Mesodermal cell (in vitro differentiated cells): Measurements from ENCODE around the gene ING1.
"Not testable (repeated sequence)": the region's sequence is repeated elsewhere in the genome, so short reads cannot be mapped to it uniquely, and the experiment has no call there.

Experiments
- H3K27ac ChIP-seq: 2 replicates; pipeline ENCODE4 v1.7.0; 2013; ENCODE audit warnings: mild to moderate bottlenecking, low read depth, low read length, moderate library complexity; ENCODE audit not compliant: severe bottlenecking
- H3K36me3 ChIP-seq: 2 replicates; pipeline ENCODE4 v1.7.1; 2013; ENCODE audit warnings: mild to moderate bottlenecking, low read length, moderate library complexity; ENCODE audit not compliant: control insufficient read depth, insufficient read depth
- H3K4me1 ChIP-seq: one replicate; pipeline ENCODE4 v1.7.1; 2013; ENCODE audit warnings: mild to moderate bottlenecking, low read length; ENCODE audit not compliant: insufficient read depth, control insufficient read depth, poor library complexity, severe bottlenecking
- H3K4me3 ChIP-seq: 2 replicates; pipeline ENCODE4 v1.7.0; 2013; ENCODE audit warnings: low read length, control low read depth, mild to moderate bottlenecking; ENCODE audit not compliant: insufficient read depth, poor library complexity, severe bottlenecking; ENCODE audit errors: extremely low read depth
- H3K9me3 ChIP-seq: 2 replicates; pipeline ENCODE4 v1.7.1; 2013; ENCODE audit warnings: mild to moderate bottlenecking, low read length, moderate library complexity; ENCODE audit not compliant: control insufficient read depth
- WGBS, 2 experiments: methylation state at CpG; one replicate each; pipeline ENCODE4 v1.1.5; 2013; ENCODE audit warnings: missing lambda C conversion rate in 2 of 2; ENCODE audit not compliant: insufficient coverage in 2 of 2; 5-methylcytosine and 5-hydroxymethylcytosine counted together

The ING1 gene

DNA sequence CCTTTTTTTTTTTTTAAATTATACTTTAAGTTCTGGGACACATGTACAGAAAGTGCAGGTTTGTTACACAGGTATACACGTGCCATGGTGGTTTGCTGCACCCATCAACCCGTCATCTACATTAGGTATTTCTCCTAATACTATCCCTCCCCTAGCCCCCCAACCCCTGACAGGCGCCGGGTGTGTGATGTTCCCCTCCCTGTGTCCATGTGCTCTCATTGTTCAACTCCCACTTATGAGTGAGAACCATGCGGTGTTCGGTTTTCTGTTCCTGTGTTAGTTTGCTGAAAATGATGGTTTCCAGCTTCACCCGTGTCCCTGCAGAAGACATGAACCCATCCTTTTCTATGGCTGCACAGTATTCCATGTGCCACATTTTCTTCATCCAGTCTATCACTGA is 17.7 kb upstream of the ING1 start:
- not testable (repeated sequence) for H3K4me3 ChIP-seq, H3K9me3 ChIP-seq, H3K27ac ChIP-seq, H3K4me1 ChIP-seq
- 97 to 100% methylated on average over 3 to 5 of the region's 7 CpGs for WGBS, 2 experiments
- peaks cover 54% of the 10 kb centered on the region for H3K36me3 ChIP-seq

DNA sequence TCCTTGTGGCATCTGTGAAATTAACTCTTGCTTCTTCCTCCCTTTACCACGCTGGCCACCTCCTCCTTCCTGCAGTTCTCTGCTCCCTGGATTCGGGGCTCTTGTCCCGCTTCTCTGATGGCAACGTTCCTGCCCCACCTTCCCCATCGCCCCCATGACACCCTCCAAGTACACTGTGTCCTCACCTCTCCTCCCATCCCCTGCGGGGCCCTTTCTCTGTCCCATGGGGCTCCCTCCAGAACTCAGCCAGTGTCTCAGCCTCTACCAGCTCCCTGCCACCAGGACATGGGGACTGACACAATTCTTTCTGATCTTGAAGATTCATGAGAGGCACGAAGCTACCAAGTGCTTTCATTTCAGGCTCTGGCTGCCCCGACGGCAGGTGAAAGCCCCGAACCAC is 16.7 kb upstream of the ING1 start:
- 92 to 100% methylated on average over 7 to 10 of the region's 10 CpGs for WGBS, 2 experiments
- Histone ChIP-seq H3K4me3 (no peak overlapping the region), H3K4me1 (no peaks in the 10 kb centered on the region), H3K9me3 (no peaks in the 10 kb centered on the region), H3K27ac (no peak overlapping the region), H3K36me3 (peaks cover 60% of the 10 kb centered on the region)

DNA sequence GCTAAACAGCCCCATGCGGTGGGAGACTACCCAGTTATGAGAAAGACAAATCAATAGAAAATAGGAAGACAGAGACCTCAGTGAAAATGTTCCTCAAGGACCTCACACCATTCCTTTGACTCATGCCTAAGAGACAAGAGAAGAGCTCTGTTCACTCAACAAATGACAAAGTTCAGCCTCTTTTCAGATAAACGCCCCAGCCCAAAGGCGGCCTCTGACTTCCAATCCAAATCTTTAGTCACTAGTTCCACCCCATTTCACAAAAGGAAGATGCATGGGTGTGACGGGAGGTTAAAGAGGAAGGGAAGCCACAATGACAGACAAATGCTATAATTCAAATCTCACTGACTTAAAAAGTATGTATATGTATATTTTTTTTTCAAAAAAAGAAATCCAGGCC is 15.7 kb upstream of the ING1 start:
- Histone ChIP-seq H3K4me3 (no peak overlapping the region), H3K27ac (no peak overlapping the region), H3K36me3 (peaks cover 60% of the 10 kb centered on the region), H3K4me1 (peaks cover 2% of the 10 kb centered on the region), H3K9me3 (no peaks in the 10 kb centered on the region)
- WGBS, 2 experiments = no CpG with 5 or more reads among the region's 4 CpGs

GRCh38 chr13:110698689-110699088 is 14.8 kb upstream of the ING1 start:
- Histone ChIP-seq H3K36me3 (peaks cover 64% of the 10 kb centered on the region), H3K9me3 (no peaks in the 10 kb centered on the region), H3K27ac (no peak overlapping the region), H3K4me1 (peaks cover 7% of the 10 kb centered on the region), H3K4me3 (no peak overlapping the region)
- WGBS, 2 experiments = 96 to 100% methylated on average over 1 to 2 of the region's 4 CpGs

GRCh38 chr13:110699148-110700145 is 14.1 kb upstream of the ING1 start:
- no peaks in the 10 kb centered on the region for H3K9me3 ChIP-seq
- 85 to 90% methylated on average over 11 to 14 of the region's 15 CpGs for WGBS, 2 experiments
- peaks cover 65% of the 10 kb centered on the region for H3K36me3 ChIP-seq

DNA sequence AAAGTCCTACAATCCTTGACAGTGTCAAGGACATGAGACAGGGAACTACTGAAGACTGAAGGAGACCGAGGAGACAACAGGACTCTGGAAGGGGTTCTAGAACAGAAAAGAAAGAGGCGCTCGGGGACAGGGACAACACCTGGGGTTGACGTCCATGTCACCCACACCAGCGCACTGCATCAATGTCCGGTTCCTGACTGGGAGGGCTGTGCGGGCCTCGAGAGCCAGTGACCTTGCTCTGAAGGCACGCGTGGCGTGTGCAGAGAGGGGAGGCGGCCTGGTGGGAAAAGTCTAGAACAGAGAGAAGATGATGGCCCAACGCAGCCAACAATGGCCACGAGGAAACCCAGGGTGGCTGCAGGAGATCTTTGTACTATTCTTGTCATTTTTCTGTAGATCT is 13.3 kb upstream of the ING1 start:
- Histone ChIP-seq H3K4me3 (no peak overlapping the region), H3K9me3 (no peaks in the 10 kb centered on the region), H3K36me3 (peaks cover 65% of the 10 kb centered on the region), H3K27ac (no peak overlapping the region), H3K4me1 (peaks cover 10% of the 10 kb centered on the region)
- 90 to 91% methylated on average over 11 to 14 of the region's 14 CpGs for WGBS, 2 experiments

More at GRCh38 chr13:110699148-110700145, 14.1 kb upstream of the ING1 start:
- H3K4me3 ChIP-seq = no peak overlapping the region
- H3K27ac ChIP-seq = no peak overlapping the region
- H3K4me1 ChIP-seq = peaks cover 7% of the 10 kb centered on the region

DNA sequence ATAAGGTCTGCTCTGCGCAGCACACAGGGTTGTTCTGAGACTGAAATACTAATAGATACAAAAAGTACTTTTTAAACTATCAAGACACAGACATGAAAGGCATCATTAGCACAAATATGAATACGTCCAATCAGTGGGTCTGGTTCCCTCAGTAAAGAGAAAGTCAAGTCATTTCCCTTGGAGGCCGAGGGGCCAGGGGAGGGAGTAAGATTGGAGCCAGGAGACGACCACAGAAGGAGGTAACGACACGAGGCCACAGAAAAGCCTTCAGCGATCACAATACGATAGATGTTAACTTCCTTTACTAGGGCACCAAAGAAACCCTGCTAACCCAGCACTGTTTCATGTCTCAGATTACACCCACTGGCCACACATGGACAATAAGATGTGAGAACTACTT is 12.9 kb upstream of the ING1 start:
- H3K9me3 ChIP-seq = no peaks in the 10 kb centered on the region
- peaks cover 11% of the 10 kb centered on the region for H3K4me1 ChIP-seq
- no peak overlapping the region for H3K27ac ChIP-seq
- 60 to 79% methylated on average over 3 to 7 of the region's 8 CpGs for WGBS, 2 experiments
- peaks cover 61% of the 10 kb centered on the region for H3K36me3 ChIP-seq
- no peak overlapping the region for H3K4me3 ChIP-seq

DNA sequence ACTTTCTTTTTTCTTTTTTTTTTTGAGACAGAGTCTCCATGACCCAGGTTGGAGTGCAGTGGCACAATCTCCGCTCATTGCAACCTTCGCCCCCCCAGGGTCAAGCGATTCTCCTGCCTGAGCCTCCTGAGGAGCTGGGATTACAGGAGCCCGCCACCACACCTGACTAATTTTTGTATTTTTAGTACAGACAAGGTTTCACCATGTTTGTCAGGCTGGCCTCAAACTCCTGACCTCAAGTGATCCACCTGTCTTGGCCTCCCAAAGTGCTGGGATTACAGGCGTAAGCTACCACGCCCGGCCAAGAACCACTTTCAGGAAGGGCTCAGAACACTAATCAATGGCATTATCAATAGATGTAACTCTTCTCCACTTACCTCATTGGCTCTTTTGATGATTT is 12.4 kb upstream of the ING1 start:
- not testable (repeated sequence) for H3K27ac ChIP-seq, H3K4me3 ChIP-seq, H3K9me3 ChIP-seq
- H3K36me3 ChIP-seq = peaks cover 61% of the 10 kb centered on the region
- WGBS, 2 experiments = 89 to 100% methylated on average over 7 of the region's 7 CpGs
- peaks cover 11% of the 10 kb centered on the region for H3K4me1 ChIP-seq

- 83 to 100% methylated on average over 1 of the region's 3 CpGs for WGBS, 2 experiments
- H3K9me3 ChIP-seq = no peaks in the 10 kb centered on the region
- peaks cover 56% of the 10 kb centered on the region for H3K36me3 ChIP-seq
- H3K4me1 ChIP-seq = peaks cover 11% of the 10 kb centered on the region
- H3K27ac ChIP-seq = no peak overlapping the region
- H3K4me3 ChIP-seq = no peak overlapping the region
These were observed 11.4 kb upstream of the ING1 start for GRCh38 chr13:110702089-110702488.

DNA sequence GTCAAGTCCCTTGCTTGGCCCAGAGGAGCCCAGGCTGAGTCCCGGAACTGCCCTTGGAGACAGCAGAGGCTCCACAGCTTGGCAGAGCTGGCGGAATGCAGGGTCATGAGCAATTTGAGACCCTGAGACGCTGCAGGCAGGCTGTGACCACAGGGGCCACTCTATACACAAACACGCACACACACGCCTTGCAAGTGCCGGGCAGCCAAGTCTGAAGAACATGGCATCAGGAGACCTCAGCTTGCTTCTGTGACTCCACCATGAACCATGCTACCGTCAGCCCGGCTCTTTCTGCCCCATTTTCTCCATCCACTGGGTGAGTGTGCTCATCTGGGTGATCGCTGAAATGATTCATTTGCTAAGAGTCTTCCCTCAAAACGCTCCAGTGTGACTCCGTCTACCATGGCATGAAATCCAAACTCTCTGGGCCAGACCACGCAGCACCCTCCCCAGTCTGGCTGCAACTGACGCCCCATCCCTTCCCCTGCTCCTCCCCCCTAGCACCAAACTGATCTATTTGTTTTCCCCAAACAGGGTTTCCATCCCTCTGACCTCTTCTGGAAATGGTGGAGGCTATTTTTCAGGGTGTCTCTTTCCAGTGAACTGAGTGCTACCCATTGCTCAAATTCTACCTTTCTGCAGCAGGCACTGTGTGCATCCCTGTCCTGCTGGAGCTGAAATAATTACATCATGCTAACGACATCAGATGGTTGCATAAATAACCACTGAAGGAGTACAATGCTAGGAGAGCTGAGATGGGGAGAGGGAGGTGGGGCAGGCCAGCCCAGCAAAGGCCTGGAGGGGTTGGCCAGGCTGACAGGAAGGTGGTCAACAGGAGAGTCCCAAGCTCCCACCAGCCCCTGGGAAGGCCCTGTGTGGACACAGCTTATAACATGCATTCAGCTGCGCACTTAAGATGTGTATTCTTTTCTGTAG is 10.6 kb upstream of the ING1 start:
- no peaks in the 10 kb centered on the region for H3K9me3 ChIP-seq
- no peak overlapping the region for H3K4me3 ChIP-seq
- 93 to 96% methylated on average over 13 of the region's 15 CpGs for WGBS, 2 experiments
- no peak overlapping the region for H3K27ac ChIP-seq
- peaks cover 50% of the 10 kb centered on the region for H3K36me3 ChIP-seq
- H3K4me1 ChIP-seq = peaks cover 11% of the 10 kb centered on the region
